HG03066 (cell line): Measurements from ENCODE around the gene MYZAP.

ENCODE experiments used
- ATAC-seq: cut with Tn5 transposase; IDR thresholded peaks from one replicate; pipeline ENCODE4 v1.9.1; 2021; ENCODE audit warnings: low read depth; ENCODE audit not compliant: unreplicated experiment

MYZAP gene

GRCh38 chr15:57656434-57656833, 64.7 kb downstream of the MYZAP start:
- ATAC-seq, result no peak

DNA sequence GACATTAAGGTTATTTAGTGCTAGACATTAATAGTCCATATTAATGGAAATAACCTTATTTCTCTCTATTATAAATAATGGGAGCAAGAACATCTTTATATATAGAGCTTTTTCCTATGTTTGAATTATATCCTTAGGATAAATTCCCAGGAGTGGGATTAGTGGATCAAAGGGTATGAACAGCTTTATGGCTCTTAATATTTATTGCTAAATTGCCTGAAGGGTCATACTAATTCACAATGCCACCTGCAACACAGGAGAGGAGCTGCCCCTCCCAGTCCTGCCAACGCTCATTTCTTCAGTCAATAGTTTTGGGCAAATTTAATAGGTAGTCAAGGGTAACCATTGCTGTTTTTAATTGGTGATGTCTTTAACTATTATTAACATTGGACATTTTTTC, 65.9 kb downstream of the MYZAP start:
- ATAC-seq, result no peak

GRCh38 chr15:57662091-57662744, 70.5 kb downstream of the MYZAP start:
- no peak for ATAC-seq

DNA sequence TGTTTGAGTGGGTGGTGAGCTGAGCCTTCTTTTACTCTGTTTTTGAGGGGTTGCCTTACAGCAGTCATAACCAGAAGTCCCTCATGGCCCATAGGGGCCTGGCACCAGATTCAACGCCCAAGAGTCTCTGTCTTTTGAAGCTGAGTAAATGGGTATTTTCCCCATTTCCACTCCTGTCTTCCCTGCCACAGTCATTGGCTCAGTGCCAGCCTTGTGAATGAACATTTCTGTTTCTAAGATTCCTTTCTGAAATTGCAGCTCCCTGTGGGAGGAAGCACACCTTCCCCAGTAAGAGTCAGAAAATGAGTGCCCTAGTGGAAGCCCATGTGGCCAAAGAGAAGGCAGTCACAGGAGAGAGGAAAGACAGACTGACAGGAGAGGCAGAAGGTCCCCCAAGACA, 71.1 kb downstream of the MYZAP start:
- no peak for ATAC-seq

DNA sequence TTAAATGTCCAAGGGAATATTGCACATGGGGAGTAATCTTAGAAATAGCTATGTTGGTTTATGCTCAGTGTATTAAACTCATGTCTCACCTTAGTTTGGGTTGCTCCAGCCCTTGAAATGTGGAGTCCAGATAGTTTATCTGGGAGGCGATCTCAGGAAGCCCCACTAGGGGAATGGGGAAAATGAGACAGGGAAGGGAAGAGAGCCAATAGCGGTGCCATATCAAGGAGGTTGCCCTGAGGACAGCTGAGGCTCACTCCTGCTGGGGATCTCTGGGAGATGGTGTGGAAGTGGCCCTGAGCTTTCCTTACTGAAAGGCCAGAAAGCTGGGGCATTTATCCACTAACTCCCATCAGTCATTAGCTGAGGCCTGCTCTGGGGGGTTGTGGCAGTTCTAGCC, 71.6 kb downstream of the MYZAP start:
- ATAC-seq, result no peak

DNA sequence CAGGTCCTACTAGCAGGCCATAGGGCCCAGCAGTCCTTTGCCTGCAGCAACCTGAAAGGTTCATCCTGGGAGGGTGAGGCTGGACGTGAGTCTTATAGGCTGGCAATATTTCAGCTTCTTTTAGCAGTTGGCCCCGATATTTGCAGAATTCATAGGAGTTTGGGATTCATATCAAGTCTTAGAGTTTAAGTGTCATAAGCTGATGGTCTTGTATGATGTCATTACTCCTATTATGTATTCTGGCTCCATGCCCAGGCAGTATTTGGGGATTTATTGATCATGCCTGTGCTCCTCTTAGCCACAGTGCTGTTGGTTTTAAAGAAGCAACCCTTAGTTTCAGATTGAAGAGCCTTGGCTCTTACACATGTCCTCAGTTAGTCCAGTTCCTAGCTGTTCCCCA, 73.5 kb downstream of the MYZAP start:
- no peak for ATAC-seq

DNA sequence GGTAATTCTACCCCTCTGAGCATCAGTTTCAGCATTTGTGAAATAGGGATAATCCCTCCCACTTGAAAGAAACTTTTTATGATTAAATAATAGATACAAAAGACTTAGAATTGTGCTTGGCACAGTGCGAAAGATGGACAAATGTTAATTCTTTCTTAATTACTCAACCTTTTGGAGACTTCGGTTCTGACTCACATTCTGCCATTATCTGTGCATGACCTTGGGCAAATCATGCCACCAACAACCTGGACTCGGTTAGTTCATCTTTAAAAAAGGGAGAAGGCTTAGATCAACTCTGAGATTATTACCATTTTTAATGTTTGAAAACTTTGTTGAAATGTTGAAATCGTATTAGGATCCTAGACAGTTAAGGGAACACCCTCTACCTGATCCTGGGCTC, 74.2 kb downstream of the MYZAP start:
- no peak for ATAC-seq

GRCh38 chr15:57667171-57667849, 75.6 kb downstream of the MYZAP start:
- no peak for ATAC-seq

- ATAC-seq, result no peak
Measured at GRCh38 chr15:57668016-57668415, 76.3 kb downstream of the MYZAP start.

DNA sequence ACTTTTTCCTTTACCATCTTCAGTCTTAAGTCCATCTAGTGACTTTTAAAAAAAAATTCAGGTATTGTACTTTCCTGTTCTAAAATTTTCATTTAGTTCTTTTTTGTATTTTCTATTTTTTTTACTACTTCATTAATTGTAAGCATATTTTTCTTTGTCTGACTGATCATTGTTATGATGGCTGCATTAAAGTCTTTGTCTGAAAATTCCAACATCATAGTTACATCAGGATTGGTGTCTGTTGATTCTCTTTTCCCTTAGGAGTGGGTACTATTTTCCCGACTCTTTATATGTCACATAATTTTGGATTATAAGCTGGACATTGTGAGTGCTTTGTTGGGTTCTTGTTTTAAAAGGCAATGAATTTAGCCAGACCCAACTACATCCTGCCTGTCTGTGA, 79.9 kb downstream of the MYZAP start:
- no peak for ATAC-seq

DNA sequence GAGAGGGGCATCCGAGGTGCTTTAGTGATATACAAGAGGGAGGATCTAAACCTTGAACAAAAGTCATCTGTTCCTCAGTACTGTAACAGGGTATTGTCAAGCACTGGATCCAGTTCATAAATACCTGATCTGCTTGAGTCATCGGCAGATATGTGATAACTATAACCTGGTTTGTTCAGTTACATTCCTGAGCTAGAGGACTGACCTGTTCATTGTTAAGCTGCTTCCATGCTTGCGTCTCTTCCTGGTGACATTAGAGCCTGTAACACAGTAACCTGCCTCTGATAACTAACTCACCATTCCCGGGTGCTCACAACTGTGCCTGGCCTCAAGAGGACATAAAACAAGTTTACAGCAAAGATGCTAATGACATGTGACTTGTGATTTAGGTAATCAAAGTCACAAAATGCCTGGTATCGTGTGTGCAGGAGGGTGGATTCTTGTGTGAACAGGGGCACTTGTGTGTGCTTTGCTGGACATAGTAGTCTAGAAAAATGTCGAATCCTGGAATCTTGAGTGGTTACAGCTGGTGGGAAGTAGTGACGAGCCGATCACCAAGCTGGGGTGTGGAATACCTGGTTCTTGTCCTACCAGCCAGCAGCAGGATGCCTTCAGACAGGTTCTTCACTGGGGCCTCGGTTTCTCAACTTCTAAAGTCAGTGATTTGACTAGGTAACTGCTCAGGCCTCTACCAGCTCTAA, 83.9 kb downstream of the MYZAP start:
- no peak for ATAC-seq

- ATAC-seq, result no peak
Measured at GRCh38 chr15:57676585-57676984, 84.9 kb downstream of the MYZAP start.

DNA sequence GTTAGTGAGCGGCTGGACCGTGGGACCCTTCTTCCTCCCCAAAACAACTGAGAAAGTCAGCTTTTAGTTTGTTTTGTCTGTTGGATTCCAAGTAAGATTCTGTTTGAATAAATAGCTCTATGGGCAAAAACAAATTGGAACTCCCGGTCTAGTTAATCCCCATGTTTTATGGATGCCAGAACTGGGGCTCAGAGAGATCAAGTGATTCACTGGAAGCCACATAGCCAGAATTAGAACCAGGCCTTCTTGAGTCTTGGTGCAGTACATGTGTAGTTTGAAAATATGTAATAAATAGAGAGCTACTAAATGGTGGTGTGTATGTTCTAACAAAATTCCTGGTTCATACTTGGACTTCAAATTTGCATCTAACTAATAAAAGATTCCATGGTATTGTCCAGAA, 85.5 kb downstream of the MYZAP start:
- no peak for ATAC-seq

- ATAC-seq, result no peak
Measured at GRCh38 chr15:57680021-57680420, 88.3 kb downstream of the MYZAP start.

- no peak for ATAC-seq
Measured at GRCh38 chr15:57681011-57681410, 89.3 kb downstream of the MYZAP start.

DNA sequence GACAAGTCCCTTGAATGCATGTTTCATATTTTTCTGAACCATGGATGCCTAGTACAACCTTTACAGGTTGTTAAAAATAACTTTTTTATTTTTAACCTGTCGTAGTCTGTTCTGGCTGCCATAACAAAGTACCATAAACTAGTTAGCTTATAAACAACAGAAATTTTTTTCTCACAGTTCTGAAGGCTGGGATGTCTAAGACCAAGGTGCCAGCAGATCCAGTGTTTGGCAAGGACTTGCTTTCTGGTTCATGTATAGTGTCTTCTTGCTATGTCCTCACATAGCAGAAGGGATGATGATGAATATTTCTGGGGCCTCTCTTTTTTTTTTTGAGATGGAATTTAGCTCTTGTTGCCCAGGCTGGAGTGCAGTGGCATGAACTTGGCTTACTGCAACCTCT, 91.8 kb downstream of the MYZAP start:
- no peak for ATAC-seq

DNA sequence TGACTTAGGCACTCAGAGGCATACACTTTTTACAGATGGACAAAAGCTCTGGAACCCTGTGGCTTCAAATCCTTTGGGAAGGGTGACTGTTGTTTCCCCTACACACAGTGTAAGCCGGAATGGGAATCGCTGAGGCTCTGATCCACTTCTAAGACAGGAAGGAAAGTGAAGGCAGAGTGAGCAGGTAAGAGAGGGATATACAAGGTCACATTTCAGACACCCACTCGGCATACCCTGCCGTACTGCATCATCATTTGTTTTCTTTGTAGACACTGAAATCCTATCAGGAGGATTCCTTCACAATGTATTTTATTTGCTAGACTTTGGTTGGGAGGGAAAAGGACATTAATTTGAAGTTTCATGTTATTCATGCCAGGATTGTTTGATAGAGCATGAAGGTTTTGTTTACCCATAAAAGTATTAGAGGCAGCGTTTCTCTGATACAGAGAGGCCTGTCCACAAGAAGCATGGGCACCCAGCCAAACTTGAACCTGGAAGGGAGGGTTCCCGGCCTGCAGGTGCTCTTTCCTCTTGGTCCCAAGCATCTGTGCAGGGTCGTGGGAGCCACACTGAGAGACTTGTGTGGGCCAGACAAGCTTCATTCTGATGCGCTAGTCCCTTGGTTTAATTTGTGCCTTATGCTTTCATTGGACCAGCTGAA, 92.9 kb downstream of the MYZAP start:
- no peak for ATAC-seq

- ATAC-seq, result no peak
Measured at GRCh38 chr15:57685306-57686095, 93.8 kb downstream of the MYZAP start.

DNA sequence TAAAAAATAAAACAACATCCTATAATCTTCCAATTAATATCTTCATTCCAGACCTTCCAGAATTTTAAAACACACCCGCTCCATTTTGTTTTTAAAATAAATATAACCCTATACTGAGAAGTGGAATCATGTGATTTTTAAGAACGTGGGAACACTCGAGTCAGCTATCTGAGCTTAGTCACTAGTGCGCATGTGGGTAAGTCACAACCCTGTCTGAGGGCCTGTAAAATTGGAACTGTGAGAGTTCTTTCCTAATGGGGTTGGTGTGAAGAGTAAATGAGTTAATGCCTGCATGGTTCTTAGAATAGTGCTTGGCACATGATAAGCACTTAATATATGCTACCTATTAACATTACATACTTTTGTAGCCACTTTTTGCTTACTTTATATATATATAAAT, 95.0 kb downstream of the MYZAP start:
- ATAC-seq, result no peak

GRCh38 chr15:57690341-57690966, 98.8 kb downstream of the MYZAP start:
- no peak for ATAC-seq
